Endothelial cell of umbilical vein (primary cell): Measurements from ENCODE around the gene DNHD1. TPM values are rescaled to one million over a fixed set of nuclear protein-coding genes. Genes with fewer than 3 reads are reported as not detected.

ENCODE experiments used
- BruUV-seq: library from RNA; stranded (reverse); fragments of 400-500 nt; replicated peaks from 2 replicates; lab custom pipeline; 2021; lab: Mats Ljungman, UMichigan
- CTCF ChIA-PET: fragments of 300-600, 350-600 bp; sonication (Branson Sonifier 250); formaldehyde crosslinking; loops from one replicate; lab custom pipeline; 2021; ENCODE audit warnings: antibody characterized with exemption, inconsistent platforms; lab: Charles Lee
- POLR2A ChIA-PET: fragments of 300-600, 350-600 bp; sonication (Branson Sonifier 250); formaldehyde crosslinking; loops from one replicate; lab custom pipeline; 2021; ENCODE audit warnings: antibody characterized with exemption, inconsistent platforms; lab: Charles Lee
- DNase-seq: peaks from one replicate; pipeline ENCODE4 v3.0.0-alpha.2; 2011; ENCODE audit warnings: low read depth, low spot score
- FAIRE-seq: peaks from 2 replicates; lab custom pipeline; 2011; peaks lifted over from hg19 to GRCh38; lab: Jason Lieb, UNC
- H2AFZ ChIP-seq: 2 replicates; pipeline ENCODE4 v1.6.0; 2012; ENCODE audit warnings: low read depth, low read length, control low read depth, inconsistent platforms
- H3K27ac ChIP-seq: 2 replicates; pipeline ENCODE4 v1.5.1; 2011; ENCODE audit warnings: low read depth, mild to moderate bottlenecking, control low read depth, low read length, moderate library complexity; ENCODE audit not compliant: insufficient read depth
- H3K27me3 ChIP-seq, 2 experiments: 2 replicates each; pipeline versions ENCODE4 v1.6.0 to v1.6.1; 2011; ENCODE audit warnings: low read length in 2 of 2, mixed read lengths in 1 of 2; ENCODE audit not compliant: control insufficient read depth in 2 of 2, insufficient read depth in 2 of 2
- H3K36me3 ChIP-seq, 2 experiments: 2 replicates in 1 of 2; 3 replicates in 1 of 2; pipeline ENCODE4 v1.5.1; 2011; ENCODE audit warnings: low read length in 2 of 2, mild to moderate bottlenecking in 1 of 2, moderate library complexity in 1 of 2; ENCODE audit not compliant: control insufficient read depth in 2 of 2, insufficient read depth in 2 of 2; ENCODE audit errors: extremely low read depth in 1 of 2
- H3K4me1 ChIP-seq: 3 replicates; pipeline ENCODE4 v1.5.1; 2011; ENCODE audit warnings: mild to moderate bottlenecking, low read length; ENCODE audit not compliant: control insufficient read depth, insufficient read depth; ENCODE audit errors: extremely low read depth
- H3K4me2 ChIP-seq: 2 replicates; pipeline ENCODE4 v1.6.1; 2011; ENCODE audit warnings: low read length, control low read depth, mixed read lengths; ENCODE audit not compliant: insufficient read depth
- H3K4me3 ChIP-seq, 3 experiments: fragments of 200-600 bp in 1 of 3; sonication (generic), shearing (Covaris generic) in 1 of 3; replicated peaks in 1 of 3; 2 replicates each; pipeline ENCODE4 v1.5.1; 2011 to 2016; ENCODE audit warnings: control low read depth in 3 of 3, low read length in 3 of 3, mild to moderate bottlenecking in 2 of 3, inconsistent platforms in 1 of 3, low read depth in 1 of 3, moderate library complexity in 1 of 3; ENCODE audit not compliant: insufficient read depth in 1 of 3
- H3K79me2 ChIP-seq: 2 replicates; pipeline ENCODE4 v1.6.0; 2012; ENCODE audit warnings: low read length, inconsistent platforms; ENCODE audit not compliant: control insufficient read depth, insufficient read depth
- H3K9ac ChIP-seq: replicated peaks from 2 replicates; pipeline ENCODE3; 2011; ENCODE audit warnings: low read length, control low read depth; ENCODE audit not compliant: insufficient read depth; ENCODE audit errors: extremely low read depth
- H3K9me1 ChIP-seq: replicated peaks from 3 replicates; pipeline ENCODE4 v1.6.0; 2011; ENCODE audit warnings: mild to moderate bottlenecking, low read length; ENCODE audit not compliant: control insufficient read depth, insufficient read depth; ENCODE audit errors: extremely low read depth
- H3K9me3 ChIP-seq: replicated peaks from 2 replicates; pipeline ENCODE4 v1.5.1; 2012; ENCODE audit warnings: low read length, inconsistent platforms; ENCODE audit not compliant: control insufficient read depth, insufficient read depth
- H4K20me1 ChIP-seq: replicated peaks from 2 replicates; pipeline ENCODE3; 2011; ENCODE audit warnings: mild to moderate bottlenecking, low read length; ENCODE audit not compliant: control insufficient read depth, insufficient read depth; ENCODE audit errors: extremely low read depth
- EZH2 ChIP-seq: IDR thresholded peaks from 2 replicates; pipeline ENCODE4 v1.6.1; 2012; ENCODE audit warnings: borderline replicate concordance, low read depth, mild to moderate bottlenecking, moderate library complexity, low read length, inconsistent platforms; ENCODE audit not compliant: severe bottlenecking
- FOS ChIP-seq: IDR thresholded peaks from 2 replicates; pipeline ENCODE4 v1.6.1; 2011; ENCODE audit warnings: mild to moderate bottlenecking, low read length, moderate library complexity, borderline replicate concordance; ENCODE audit not compliant: insufficient read depth
- GATA2 ChIP-seq: IDR thresholded peaks from 2 replicates; pipeline ENCODE4 v1.7.0; 2011; ENCODE audit warnings: low read depth, mild to moderate bottlenecking, moderate library complexity, mixed read lengths, low read length; ENCODE audit not compliant: insufficient read length, insufficient read depth
- JUN ChIP-seq: IDR thresholded peaks from 2 replicates; pipeline ENCODE4 v1.6.1; 2011; ENCODE audit warnings: borderline replicate concordance, low read depth; ENCODE audit not compliant: insufficient read length, insufficient read depth
- MYC ChIP-seq: IDR thresholded peaks from one replicate; pipeline ENCODE4 v1.6.1; 2011; ENCODE audit warnings: mild to moderate bottlenecking, low read depth, low read length
- POLR2A ChIP-seq: IDR thresholded peaks from 2 replicates; pipeline ENCODE4 v1.6.1; 2012; ENCODE audit warnings: low read depth, mild to moderate bottlenecking, control low read depth, low read length
- POLR2AphosphoS5 ChIP-seq: IDR thresholded peaks from 2 replicates; pipeline ENCODE4 v1.6.1; 2012; ENCODE audit warnings: low read depth, mild to moderate bottlenecking, control low read depth, low read length, moderate library complexity; ENCODE audit not compliant: insufficient read depth
- dilution Hi-C: fragments of 300-500 bp; cut with MboI; formaldehyde crosslinking; loops from one replicate; pipeline ENCODE4 v1.15.0; 2019; ENCODE audit warnings: low sequenced_read_pairs; ENCODE audit not compliant: extremely low pct_ligation_motif_present
- intact Hi-C: fragments of 100-400 bp; cut with micrococcal nuclease; formaldehyde crosslinking; loops from one replicate; pipeline ENCODE4 v1.10.0; 2022
- polyA plus RNA-seq, 4 experiments: library from polyadenylated mRNA; depleted of rRNA in 3 of 4; stranded (reverse) in 3 of 4; unstranded in 1 of 4; fragments of >200 nt; gene quantifications; 2 replicates each; pipeline versions ENCODE4 v1.2.1 to v1.2.3, GENCODE V29; 2011 to 2012; ENCODE audit warnings: missing spikeins in 1 of 4
- total RNA-seq: library from RNA; stranded (reverse); gene quantifications from 2 replicates; pipeline ENCODE4 v1.2.3, GENCODE V29; 2021
- TF ChIP-seq, protein P1 (sequence below): IDR thresholded peaks from 2 replicates; pipeline ENCODE4 v1.6.1; 2011; ENCODE audit not compliant: insufficient read depth, insufficient read length
- TF ChIP-seq, protein P2 (sequence below), 2 donors: IDR thresholded peaks; 1 replicate in 1 of 2; 2 replicates in 1 of 2; pipeline ENCODE4 v1.5.1; 2011; ENCODE audit warnings: low read length in 2 of 2, mild to moderate bottlenecking in 2 of 2, moderate library complexity in 2 of 2, control low read depth in 1 of 2, inconsistent platforms in 1 of 2, low read depth in 1 of 2; ENCODE audit not compliant: insufficient read depth in 1 of 2; ENCODE audit errors: extremely low read depth in 1 of 2

Gene DNHD1
- total and polyA plus RNA-seq, 2 donors (not counting 3 experiments of a cell fraction or from before 2014, with no cell fraction given): 3.7 to 8.6 TPM

DNA sequence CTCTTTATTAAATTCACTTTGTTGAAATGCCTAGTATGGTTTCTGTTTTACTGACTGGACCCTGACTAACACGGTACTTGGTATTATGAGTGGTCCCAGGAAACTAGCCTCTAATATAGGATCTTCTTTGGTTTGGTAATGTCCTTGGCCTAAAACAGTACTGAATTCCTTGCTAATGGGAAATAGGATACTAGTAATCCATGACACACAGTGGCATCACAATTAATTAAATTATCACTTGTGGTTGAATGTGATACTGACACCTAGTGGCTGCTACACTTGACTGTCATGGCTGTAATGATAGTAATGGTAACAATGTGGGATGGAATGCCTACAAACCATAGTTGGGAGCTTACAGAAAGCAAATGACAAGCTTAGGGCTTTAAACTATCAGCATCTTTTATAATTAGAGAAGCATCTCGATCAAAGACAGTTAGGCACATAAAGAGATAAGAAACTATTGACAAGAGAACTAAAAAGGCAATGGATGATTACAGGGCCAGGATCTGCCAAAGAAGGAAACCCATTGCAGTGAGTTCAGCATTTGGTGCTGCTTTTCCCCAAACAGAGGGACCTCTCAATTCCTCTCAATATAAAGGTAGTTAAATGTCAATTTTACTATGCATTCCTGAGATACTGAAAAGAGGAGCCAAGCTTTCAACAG is 8.6 kb downstream of the DNHD1 start:
- POLR2A ChIA-PET: no interaction called here

More for the DNA sequence above, 8.6 kb downstream of the DNHD1 start:
- H4K20me1 ChIP-seq: no peaks in the 10 kb centered on the region
- TF ChIP-seq, protein P1, sequence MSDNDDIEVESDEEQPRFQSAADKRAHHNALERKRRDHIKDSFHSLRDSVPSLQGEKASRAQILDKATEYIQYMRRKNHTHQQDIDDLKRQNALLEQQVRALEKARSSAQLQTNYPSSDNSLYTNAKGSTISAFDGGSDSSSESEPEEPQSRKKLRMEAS: no peak
- TF ChIP-seq JUN (peak; percentile 28), GATA2 (no peak), POLR2A (no peak), FOS (peak; percentile 79), POLR2AphosphoS5 (no peak), EZH2 (no peak), MYC (no peak)
- TF ChIP-seq, protein P2, sequence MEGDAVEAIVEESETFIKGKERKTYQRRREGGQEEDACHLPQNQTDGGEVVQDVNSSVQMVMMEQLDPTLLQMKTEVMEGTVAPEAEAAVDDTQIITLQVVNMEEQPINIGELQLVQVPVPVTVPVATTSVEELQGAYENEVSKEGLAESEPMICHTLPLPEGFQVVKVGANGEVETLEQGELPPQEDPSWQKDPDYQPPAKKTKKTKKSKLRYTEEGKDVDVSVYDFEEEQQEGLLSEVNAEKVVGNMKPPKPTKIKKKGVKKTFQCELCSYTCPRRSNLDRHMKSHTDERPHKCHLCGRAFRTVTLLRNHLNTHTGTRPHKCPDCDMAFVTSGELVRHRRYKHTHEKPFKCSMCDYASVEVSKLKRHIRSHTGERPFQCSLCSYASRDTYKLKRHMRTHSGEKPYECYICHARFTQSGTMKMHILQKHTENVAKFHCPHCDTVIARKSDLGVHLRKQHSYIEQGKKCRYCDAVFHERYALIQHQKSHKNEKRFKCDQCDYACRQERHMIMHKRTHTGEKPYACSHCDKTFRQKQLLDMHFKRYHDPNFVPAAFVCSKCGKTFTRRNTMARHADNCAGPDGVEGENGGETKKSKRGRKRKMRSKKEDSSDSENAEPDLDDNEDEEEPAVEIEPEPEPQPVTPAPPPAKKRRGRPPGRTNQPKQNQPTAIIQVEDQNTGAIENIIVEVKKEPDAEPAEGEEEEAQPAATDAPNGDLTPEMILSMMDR (IDR thresholded peaks at IDR 0.05; ENCODE audit: extremely low read depth in 1 of 2, insufficient read depth in 1 of 2, low read depth in 1 of 2, low read length in 2 of 2): peak; percentile 58 to 66
- no peaks in the 10 kb centered on the region for H3K79me2 ChIP-seq
- H2AFZ ChIP-seq: no peak overlapping the region
- no peaks in the 10 kb centered on the region for H3K9me1 ChIP-seq
- H3K27me3 ChIP-seq: no peaks in the 10 kb centered on the region
- DNase-seq (peak; percentile 67), FAIRE-seq (peak; percentile 72)
- H3K9me3 ChIP-seq: no peaks in the 10 kb centered on the region
- H3K4me3 ChIP-seq: no peak overlapping the region
- H3K9ac ChIP-seq: no peak overlapping the region
- H3K36me3 ChIP-seq: no peaks in the 10 kb centered on the region
- H3K4me1 ChIP-seq: no peaks in the 10 kb centered on the region
- no TSS peak for BruUV-seq
- H3K27ac ChIP-seq: no peak overlapping the region
- CTCF ChIA-PET: interaction anchor here (0.6 to 5.9 kb wide), 26 partner anchors 9 to 151 kb away, joined by 3 to 180 read pairs (median 5); partner anchors contain the start of genes APBB1, ARFIP2, DNHD1 and HPX
- no peak overlapping the region for H3K4me2 ChIP-seq
- intact Hi-C loops (loop anchor here (1.0 kb wide), 2 partner anchors 66 to 126 kb away; no protein-coding TSS in a partner anchor), dilution Hi-C loops (no loop called here)
